ENCODE data around the gene CD47. TPM values are rescaled to one million over a fixed set of nuclear protein-coding genes. Genes with fewer than 3 reads are reported as not detected.

Gene CD47
- total and polyA plus RNA-seq, 10 of the 15 experiments (the other 5 are each of a cell fraction or from before 2014, with no cell fraction given), result 22.9 to 175 (median 81.1) TPM

GRCh38 chr3:108017587-108017986 is 73.2 kb downstream of the CD47 start:
- no peak for TF ChIP-seq POLR2AphosphoS5 (IDR thresholded peaks at IDR 0.05; ENCODE audit: low read length)
- TF ChIP-seq WRNIP1 (IDR thresholded peaks at IDR 0.05; ENCODE audit: borderline replicate concordance, low read depth, low read length), result no peak
- ATAC-seq (no peak), FAIRE-seq (no peak), DNase-seq (ENCODE audit: low read depth, low spot score) (no peak)
- no peak overlapping the region for H3K27ac ChIP-seq (ENCODE audit: control insufficient read depth, insufficient read depth)
- H3K4me2 ChIP-seq (ENCODE audit: control insufficient read depth, insufficient read depth), result no peak overlapping the region
- H4K20me1 ChIP-seq (ENCODE audit: control insufficient read depth, insufficient read depth), result no peaks in the 10 kb centered on the region
- WGBS (ENCODE audit: insufficient coverage, insufficient replicate concordance, low lambda C conversion rate, missing lambda C conversion rate), result 83% methylated on average over 4 of the region's 4 CpGs
- no peaks in the 10 kb centered on the region for H3K79me2 ChIP-seq (ENCODE audit: control insufficient read depth, insufficient read depth, low read length)
- H3K4me1 ChIP-seq (ENCODE audit: control insufficient read depth, insufficient read depth, low read length), result no peaks in the 10 kb centered on the region
- ChIA-PET POLR2A (interaction anchor here (0.6 kb wide), 1 partner anchor 141 kb away, joined by 5 read pairs; no protein-coding TSS in a partner anchor), RAD21 (ENCODE audit: unreplicated experiment) (no interaction called here), CTCF (interaction anchor here (0.6 kb wide), 1 partner anchor 140 kb away, joined by 3 read pairs; no protein-coding TSS in a partner anchor), SMC1A (ENCODE audit: uncharacterized antibody, unreplicated experiment) (no interaction called here)
- intact Hi-C loops (cut with micrococcal nuclease; ENCODE audit: unreplicated experiment), result no loop called here
- BruUV-seq (replicated peaks), result no TSS peak
- no peak overlapping the region for H3K9ac ChIP-seq (ENCODE audit: control insufficient read depth, insufficient read depth, low read length)
- H3K27me3 ChIP-seq (replicated peaks in 1 of 2; ENCODE audit: control insufficient read depth in 2 of 2, insufficient read depth in 2 of 2, low read length in 1 of 2), result no peaks in the 10 kb centered on the region
- H3K36me3 ChIP-seq (ENCODE audit: control insufficient read depth in 2 of 2, insufficient read depth in 2 of 2, low read length in 1 of 2), result no peaks in the 10 kb centered on the region
- no peak overlapping the region for H2AFZ ChIP-seq (ENCODE audit: control insufficient read depth, low read depth, low read length)
- no peak overlapping the region for H3K4me3 ChIP-seq
- in situ Hi-C loops (cut with MboI), result no loop called here
- no peaks in the 10 kb centered on the region for H3K9me3 ChIP-seq (replicated peaks; ENCODE audit: control insufficient read depth, insufficient read depth, low read length)

GRCh38 chr3:108014943-108015342 is 75.9 kb downstream of the CD47 start:
- FAIRE-seq (no peak), DNase-seq (ENCODE audit: low read depth, low spot score) (no peak), ATAC-seq (no peak)
- H3K36me3 ChIP-seq (ENCODE audit: control insufficient read depth in 2 of 2, insufficient read depth in 2 of 2, low read length in 1 of 2), result no peaks in the 10 kb centered on the region
- no peak overlapping the region for H3K27ac ChIP-seq (ENCODE audit: control insufficient read depth, insufficient read depth)
- no peak overlapping the region for H3K9ac ChIP-seq (ENCODE audit: control insufficient read depth, insufficient read depth, low read length)
- in situ Hi-C loops (cut with MboI), result no loop called here
- no peaks in the 10 kb centered on the region for H3K27me3 ChIP-seq (replicated peaks in 1 of 2; ENCODE audit: control insufficient read depth in 2 of 2, insufficient read depth in 2 of 2, low read length in 1 of 2)
- POLR2A ChIA-PET, result no interaction called here
- CTCF ChIA-PET, result interaction anchor here (1.0 kb wide), 1 partner anchor 14 kb away, joined by 3 read pairs; no protein-coding TSS in a partner anchor
- BruUV-seq (replicated peaks), result no TSS peak
- no peak overlapping the region for H3K4me2 ChIP-seq (ENCODE audit: control insufficient read depth, insufficient read depth)
- SMC1A ChIA-PET (ENCODE audit: uncharacterized antibody, unreplicated experiment), result no interaction called here
- no peak overlapping the region for H3K4me3 ChIP-seq
- no peak overlapping the region for H2AFZ ChIP-seq (ENCODE audit: control insufficient read depth, low read depth, low read length)
- no peaks in the 10 kb centered on the region for H4K20me1 ChIP-seq (ENCODE audit: control insufficient read depth, insufficient read depth)
- intact Hi-C loops (cut with micrococcal nuclease; ENCODE audit: unreplicated experiment), result no loop called here
- H3K9me3 ChIP-seq (replicated peaks; ENCODE audit: control insufficient read depth, insufficient read depth, low read length), result no peaks in the 10 kb centered on the region
- WGBS (ENCODE audit: insufficient coverage, insufficient replicate concordance, low lambda C conversion rate, missing lambda C conversion rate), result 93% methylated on average over 2 of the region's 2 CpGs
- RAD21 ChIA-PET (ENCODE audit: unreplicated experiment), result no interaction called here
- no peaks in the 10 kb centered on the region for H3K79me2 ChIP-seq (ENCODE audit: control insufficient read depth, insufficient read depth, low read length)
- H3K4me1 ChIP-seq (ENCODE audit: control insufficient read depth, insufficient read depth, low read length), result no peaks in the 10 kb centered on the region
- TF ChIP-seq ZBTB40 (IDR thresholded peaks at IDR 0.05; ENCODE audit: borderline replicate concordance), result no peak
- no peak for TF ChIP-seq HSF1 (IDR thresholded peaks at IDR 0.05; ENCODE audit: low read depth, low read length)
- no peak for TF ChIP-seq ZNF217 (IDR thresholded peaks at IDR 0.05)
- no peak for TF ChIP-seq DPF2 (IDR thresholded peaks at IDR 0.05)
- no peak for TF ChIP-seq SMAD1 (IDR thresholded peaks at IDR 0.05; ENCODE audit: low read depth, partially characterized antibody)
- TF ChIP-seq ASH2L (IDR thresholded peaks at IDR 0.05; ENCODE audit: borderline replicate concordance, low read depth), result no peak
- TF ChIP-seq YY1 (IDR thresholded peaks at IDR 0.05; ENCODE audit: low read depth, low read length), result no peak
- no peak for TF ChIP-seq MTA3 (IDR thresholded peaks at IDR 0.05; ENCODE audit: borderline replicate concordance, low read length)
- no peak for TF ChIP-seq TCF3 (IDR thresholded peaks at IDR 0.05; ENCODE audit: borderline replicate concordance, insufficient read depth, low read depth, low read length)
- TF ChIP-seq RAD21 (IDR thresholded peaks at IDR 0.05; ENCODE audit: insufficient read depth, low read depth, low read length), result no peak
- no peak for TF ChIP-seq FOS (IDR thresholded peaks at IDR 0.05; ENCODE audit: borderline replicate concordance, extremely low read depth, insufficient read length)
